ENCODE measurements around the gene LRRC56.

Gene LRRC56

DNA sequence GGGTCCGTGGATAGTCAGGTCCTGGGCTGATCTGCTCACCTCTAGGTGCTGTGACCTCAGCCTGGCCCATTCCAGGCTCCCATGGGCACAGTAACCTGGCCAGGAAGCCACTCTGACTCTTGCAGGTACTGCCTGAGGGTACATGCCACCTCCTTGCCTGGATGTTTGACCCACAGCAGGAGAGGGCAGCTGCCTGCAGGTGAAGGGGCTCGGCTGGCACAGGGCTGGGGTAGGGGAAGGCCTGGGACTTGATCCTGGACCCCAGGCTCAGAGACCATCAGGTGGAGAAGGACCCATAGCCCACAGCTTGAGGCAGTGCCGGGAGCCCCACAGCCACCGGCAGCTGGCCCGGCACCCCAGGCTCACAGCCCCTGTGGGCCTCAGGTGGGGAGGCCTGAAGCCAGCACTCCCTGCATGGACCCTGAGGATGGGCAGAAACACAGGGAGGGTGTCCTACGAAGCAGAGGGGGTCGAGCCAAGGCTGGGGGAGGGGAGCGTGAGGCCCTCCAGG, 2.7 kb downstream of the LRRC56 start:
- DNase-seq (ENCODE audit: low read depth), result no peak

GRCh38 chr11:540583-541432, 3.5 kb downstream of the LRRC56 start:
- DNase-seq (ENCODE audit: low read depth), result no peak

GRCh38 chr11:541433-541885, 4.1 kb downstream of the LRRC56 start:
- no peak for DNase-seq (ENCODE audit: low read depth)

- DNase-seq (ENCODE audit: low read depth), result no peak
Measured at GRCh38 chr11:544817-545166, 7.5 kb downstream of the LRRC56 start.

- DNase-seq (ENCODE audit: low read depth), result no peak
Measured at GRCh38 chr11:545171-545570, 7.8 kb downstream of the LRRC56 start.

GRCh38 chr11:548700-549603, 11.6 kb downstream of the LRRC56 start:
- no peak for DNase-seq (ENCODE audit: low read depth)

- no peak for DNase-seq (ENCODE audit: low read depth)
Measured at GRCh38 chr11:550021-550745, 12.9 kb downstream of the LRRC56 start.

DNA sequence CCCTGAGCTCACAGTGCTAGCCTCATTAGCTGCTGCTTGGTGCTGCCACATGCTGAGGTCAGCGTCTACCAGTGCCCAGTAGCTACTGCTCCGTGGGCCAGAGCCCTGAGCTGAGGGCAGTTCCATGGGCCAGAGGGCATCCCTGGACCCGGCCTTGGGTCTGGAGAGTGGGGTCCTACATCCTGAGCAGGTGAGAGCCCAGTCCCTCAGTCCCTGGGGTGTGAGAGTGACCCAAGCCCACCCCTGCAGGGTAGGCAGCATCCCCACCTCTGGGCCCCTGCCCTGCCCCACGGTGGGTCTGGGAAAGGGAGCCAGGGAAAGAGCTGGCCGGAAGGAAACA, 13.4 kb downstream of the LRRC56 start:
- no peak for DNase-seq (ENCODE audit: low read depth)

DNA sequence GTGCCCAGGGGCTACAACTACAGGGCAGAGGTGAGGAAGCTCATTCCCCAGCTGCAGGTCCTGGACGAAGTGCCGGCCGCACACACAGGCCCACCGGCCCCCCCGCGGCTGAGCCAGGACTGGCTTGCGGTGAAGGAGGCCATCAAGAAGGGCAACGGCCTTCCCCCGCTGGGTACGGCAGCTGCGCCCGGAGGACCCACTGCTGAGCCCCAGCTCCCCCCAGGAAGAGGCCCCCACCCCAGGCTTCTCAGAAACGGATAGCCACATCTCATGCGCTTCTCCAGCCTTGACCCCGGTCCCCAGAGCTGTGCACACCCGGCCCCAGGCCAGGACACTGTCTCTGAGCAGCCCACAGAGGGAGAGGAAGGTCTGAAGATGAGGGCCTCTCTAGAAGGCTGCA, 13.8 kb downstream of the LRRC56 start:
- no peak for DNase-seq (ENCODE audit: low read depth)

DNA sequence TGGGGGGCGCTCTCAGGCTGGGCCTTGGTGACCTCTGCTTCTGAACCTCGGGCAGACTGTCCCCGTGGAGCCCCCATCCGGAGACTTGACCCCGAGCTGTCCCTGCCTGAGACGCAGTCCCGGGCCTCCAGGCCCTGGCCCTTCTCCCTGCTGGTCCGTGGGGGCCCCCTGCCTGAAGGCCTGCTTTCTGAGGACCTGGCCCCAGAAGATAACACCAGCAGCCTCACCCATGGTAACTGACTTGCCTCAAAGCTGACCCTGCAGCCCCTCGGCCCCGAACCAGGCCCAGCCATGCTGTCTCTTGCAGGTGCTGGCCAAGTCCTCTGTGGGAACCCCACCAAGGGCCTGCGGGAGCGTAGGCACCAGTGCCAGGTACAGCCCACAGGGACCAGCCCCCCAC, 14.3 kb downstream of the LRRC56 start:
- no peak for DNase-seq (ENCODE audit: low read depth)

DNA sequence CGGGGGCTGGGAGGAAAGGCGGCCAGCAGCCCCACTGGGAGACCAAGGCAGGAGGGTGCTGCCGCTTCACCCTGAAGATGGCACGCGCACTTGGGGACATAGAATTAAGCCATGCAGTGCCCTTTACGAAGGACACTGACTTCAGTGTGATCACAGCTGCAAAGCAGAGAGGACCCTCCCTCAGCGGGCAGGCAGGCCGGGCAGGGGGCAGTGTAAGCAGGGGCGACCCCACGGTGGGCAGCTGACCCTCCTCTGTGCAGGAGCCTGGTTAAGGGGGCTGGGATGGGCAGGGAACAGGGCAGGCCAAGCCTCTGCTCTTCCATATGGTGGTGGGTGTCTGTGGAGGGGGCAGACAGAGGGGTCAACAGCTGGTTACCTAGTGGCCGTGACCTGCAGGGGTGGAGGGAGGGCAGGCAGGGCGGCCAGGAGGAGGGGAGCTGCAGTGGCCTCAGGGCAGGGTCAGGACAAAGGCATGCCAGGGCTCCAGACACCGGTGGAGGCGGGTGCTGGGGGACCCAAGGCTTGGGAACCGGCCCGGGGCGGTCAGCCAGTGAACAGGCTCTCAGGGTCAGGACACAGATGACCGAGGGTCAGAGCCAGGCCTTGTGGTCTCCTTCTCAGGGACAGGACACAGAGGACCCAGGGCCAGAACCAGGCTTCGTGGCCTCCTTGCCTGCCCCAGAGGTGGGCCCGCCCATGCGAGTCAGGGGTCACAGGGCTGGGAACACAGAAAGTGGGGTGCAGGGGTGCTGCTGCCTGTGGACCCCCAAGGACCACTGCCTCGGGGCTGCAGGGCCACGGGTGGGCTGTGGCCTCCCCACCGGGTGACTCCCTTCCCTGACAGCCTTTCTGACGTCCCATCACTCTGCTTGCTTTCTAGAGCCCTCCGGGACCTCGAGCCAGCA, 16.0 kb downstream of the LRRC56 start:
- DNase-seq (ENCODE audit: low read depth), result no peak

GRCh38 chr11:553988-554340, 16.6 kb downstream of the LRRC56 start:
- no peak for DNase-seq (ENCODE audit: low read depth)

DNA sequence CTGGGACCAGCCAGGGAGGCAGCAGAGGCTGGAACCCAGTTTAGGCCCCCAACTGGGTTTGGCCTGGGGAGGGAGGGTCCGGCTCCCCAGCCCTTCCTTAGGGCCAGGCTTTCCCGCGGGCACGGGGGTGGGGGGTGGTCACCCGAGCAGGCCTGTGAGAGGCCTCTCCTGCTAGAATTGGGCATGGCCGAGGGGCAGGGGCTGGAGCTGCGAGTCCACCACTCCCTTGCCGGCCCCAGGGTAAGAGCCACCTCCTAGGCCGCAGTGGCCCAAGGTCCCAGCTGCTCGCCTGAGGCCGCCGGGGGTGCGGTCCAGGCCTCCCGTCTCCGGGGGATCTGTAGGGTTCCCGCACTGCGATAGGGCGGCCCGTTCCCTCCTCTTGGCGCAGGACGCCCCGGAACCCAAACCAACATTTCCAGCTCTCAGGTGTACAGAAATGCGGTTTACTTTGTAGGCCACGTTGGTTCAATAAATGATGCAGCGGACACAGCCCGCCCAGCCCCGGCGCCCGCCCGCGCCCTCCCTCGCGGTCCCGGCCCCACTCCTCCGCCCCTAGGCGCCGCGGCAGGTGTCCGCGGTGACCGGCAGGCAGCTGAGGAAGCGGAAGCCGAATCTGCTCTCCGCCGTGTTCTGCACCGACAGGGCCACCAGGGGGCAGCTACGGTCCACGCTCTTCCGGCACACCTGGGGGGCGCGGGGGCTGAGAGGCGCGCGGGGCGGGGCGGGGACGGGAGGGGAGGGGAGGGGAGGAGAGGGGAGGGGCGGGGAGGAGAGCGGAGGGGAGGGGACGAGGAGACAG, 17.3 kb downstream of the LRRC56 start:
- peak; percentile 68 for DNase-seq (ENCODE audit: low read depth)

- DNase-seq (ENCODE audit: low read depth), result no peak
Measured at GRCh38 chr11:555227-555779, 18.0 kb downstream of the LRRC56 start.

- DNase-seq (ENCODE audit: low read depth), result no peak
Measured at GRCh38 chr11:555780-556661, 18.7 kb downstream of the LRRC56 start.

DNA sequence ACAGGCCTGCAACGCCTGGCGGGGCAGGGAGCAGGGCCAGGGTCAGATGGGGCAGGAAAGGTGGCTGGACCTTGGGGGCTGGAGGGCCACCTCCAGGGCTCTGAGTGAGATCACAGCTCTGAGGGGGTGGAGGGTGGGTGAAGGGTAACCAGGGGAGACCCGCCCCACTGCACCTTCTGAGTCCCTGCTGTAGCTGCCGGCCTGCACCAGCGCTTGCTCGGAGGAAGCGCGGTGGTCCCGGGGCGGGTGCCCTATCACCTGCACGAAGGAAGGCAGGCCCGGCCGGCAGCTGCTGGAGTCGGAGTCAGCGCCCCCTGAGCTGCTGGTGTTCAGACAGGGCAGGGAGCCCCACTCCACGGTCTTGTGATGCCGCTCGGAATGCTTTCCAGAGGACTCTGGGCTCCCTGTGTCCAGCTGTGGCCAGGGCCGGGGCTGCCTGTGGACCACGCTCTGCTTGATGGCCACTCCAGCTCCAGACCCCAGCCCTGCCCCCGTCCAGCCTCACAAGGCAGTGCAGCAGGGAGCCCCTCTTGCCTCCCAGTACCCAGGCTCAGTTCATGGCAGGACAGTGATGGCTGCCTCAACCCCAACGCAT, 19.4 kb downstream of the LRRC56 start:
- DNase-seq (ENCODE audit: low read depth), result no peak

DNA sequence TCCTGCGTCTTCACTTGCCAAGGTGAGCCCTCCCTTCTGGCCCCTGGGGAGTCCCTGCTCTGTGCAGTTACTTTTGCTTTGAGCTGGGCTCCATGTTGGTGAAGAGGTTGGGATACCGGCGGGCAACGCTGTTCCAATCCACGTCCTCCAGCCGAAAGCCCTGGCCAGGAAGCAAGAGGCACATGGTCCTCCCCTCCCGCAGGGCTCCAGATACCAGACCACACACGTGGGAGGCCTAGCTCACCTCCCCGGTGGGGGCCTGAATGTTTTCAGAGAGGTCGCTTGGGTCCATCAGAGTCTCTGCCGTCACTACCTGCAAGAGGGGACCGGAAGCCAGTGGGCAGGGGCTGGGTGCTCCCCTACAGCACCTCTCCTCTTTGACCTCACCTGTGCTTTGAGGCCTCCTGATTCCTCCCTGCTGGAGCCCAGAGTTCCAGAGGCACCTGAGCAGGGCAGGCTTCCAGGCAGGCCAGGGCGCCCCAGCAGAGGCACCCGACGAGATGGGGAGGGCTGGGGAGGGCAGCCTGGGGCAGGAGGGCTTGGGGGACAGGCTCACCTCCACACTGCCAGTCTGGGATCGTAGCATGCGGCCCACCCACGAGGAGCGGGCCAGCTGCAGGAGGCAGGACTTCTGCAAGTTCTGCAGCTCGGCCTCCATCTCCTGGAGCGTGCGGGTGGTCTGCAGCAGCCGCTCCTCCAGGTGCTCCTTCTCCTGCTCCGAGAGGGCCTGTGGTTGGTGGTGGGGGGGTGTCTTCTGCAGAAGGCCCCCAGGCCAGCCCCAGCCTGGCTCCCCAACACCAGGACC, 20.2 kb downstream of the LRRC56 start:
- DNase-seq (ENCODE audit: low read depth), result no peak

- DNase-seq (ENCODE audit: low read depth), result no peak
Measured at GRCh38 chr11:558503-558902, 21.2 kb downstream of the LRRC56 start.
